Bronchial epithelial cell (primary cell): ENCODE results near the gene TBC1D7. TPM values are rescaled to one million over a fixed set of nuclear protein-coding genes. Genes with fewer than 3 reads are reported as not detected.
"Not testable (repeated sequence)": the region's sequence is repeated elsewhere in the genome, so short reads cannot be mapped to it uniquely, and the experiment has no call there.

Experiments used
- DNase-seq: peaks from one replicate; pipeline ENCODE4 v3.0.0-alpha.2; 2010; ENCODE audit warnings: low read depth
- FAIRE-seq: peaks from 2 replicates; lab custom pipeline; 2011; peaks lifted over from hg19 to GRCh38; lab: Jason Lieb, UNC
- H3K27me3 ChIP-seq: 2 replicates; pipeline ENCODE4 v1.5.1; 2011; ENCODE audit warnings: low read length; ENCODE audit not compliant: control insufficient read depth, insufficient read depth
- H3K36me3 ChIP-seq: 2 replicates; pipeline ENCODE4 v1.5.1; 2011; ENCODE audit warnings: low read length; ENCODE audit not compliant: control insufficient read depth, insufficient read depth
- H3K4me3 ChIP-seq: 2 replicates; pipeline ENCODE4 v1.5.1; 2011; ENCODE audit warnings: mild to moderate bottlenecking, low read depth, low read length, control low read depth
- total RNA-seq: library from RNA; depleted of rRNA; stranded (reverse); fragments of >200 nt; gene quantifications from 2 replicates; pipeline ENCODE4 v1.2.1, GENCODE V29; 2014
- TF ChIP-seq, protein P1 (sequence below): IDR thresholded peaks from 2 replicates; pipeline ENCODE4 v1.5.1; 2011; ENCODE audit warnings: mild to moderate bottlenecking, moderate library complexity, low read length, control low read depth, inconsistent platforms; ENCODE audit not compliant: insufficient read depth, severe bottlenecking

Gene TBC1D7
- total RNA-seq, 1 donor from 2014 or later, result 44.5 TPM

DNA sequence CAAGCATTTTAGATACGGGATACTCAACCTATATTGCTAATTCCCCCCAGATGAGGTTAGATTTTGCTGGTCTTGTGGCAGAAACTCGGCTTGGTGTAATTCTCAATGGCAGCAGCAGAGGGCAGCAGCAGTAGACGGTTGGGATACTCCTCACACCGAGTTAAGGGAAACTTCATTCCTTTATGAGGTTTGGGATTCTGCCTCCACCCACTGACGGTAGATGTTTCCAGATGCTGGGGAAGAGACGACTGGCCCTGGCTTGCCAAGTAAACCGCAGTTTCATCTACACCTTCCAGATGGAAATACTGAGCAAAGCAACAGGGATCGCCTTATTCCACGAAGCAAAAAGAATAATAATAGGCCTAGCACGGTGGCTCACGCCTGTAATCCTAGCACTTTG is 8.2 kb upstream of the TBC1D7 start:
- FAIRE-seq (peak; percentile 50), DNase-seq (peak; percentile 88)
- no peak overlapping the region for H3K4me3 ChIP-seq
- TF ChIP-seq, protein P1, sequence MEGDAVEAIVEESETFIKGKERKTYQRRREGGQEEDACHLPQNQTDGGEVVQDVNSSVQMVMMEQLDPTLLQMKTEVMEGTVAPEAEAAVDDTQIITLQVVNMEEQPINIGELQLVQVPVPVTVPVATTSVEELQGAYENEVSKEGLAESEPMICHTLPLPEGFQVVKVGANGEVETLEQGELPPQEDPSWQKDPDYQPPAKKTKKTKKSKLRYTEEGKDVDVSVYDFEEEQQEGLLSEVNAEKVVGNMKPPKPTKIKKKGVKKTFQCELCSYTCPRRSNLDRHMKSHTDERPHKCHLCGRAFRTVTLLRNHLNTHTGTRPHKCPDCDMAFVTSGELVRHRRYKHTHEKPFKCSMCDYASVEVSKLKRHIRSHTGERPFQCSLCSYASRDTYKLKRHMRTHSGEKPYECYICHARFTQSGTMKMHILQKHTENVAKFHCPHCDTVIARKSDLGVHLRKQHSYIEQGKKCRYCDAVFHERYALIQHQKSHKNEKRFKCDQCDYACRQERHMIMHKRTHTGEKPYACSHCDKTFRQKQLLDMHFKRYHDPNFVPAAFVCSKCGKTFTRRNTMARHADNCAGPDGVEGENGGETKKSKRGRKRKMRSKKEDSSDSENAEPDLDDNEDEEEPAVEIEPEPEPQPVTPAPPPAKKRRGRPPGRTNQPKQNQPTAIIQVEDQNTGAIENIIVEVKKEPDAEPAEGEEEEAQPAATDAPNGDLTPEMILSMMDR, result peak; percentile 82
- H3K36me3 ChIP-seq, result no peaks in the 10 kb centered on the region
- H3K27me3 ChIP-seq, result no peaks in the 10 kb centered on the region

DNA sequence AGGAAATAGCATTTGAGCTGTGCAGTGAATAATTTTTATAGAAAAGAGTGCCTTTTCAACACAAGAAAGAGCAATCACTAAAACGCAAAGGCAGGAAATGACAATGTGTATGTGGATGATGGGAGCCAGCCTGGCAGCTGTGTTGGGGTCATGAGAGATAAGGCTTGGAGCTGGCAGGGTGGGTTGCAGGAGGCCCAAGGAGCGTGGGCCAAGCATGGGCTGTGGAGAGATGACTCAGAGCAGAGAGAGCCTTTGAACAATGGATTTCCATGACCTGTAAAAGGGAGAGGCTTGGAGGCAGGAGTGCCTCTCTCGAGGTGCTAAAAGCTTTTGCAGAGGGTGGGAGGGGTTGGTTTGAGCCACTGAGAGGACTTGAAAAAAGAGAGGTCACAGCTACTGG is 6.6 kb upstream of the TBC1D7 start:
- FAIRE-seq (no peak), DNase-seq (peak; percentile 42)
- H3K27me3 ChIP-seq, result no peaks in the 10 kb centered on the region
- no peak overlapping the region for H3K4me3 ChIP-seq
- TF ChIP-seq, protein P1, result no peak
- H3K36me3 ChIP-seq, result no peaks in the 10 kb centered on the region

DNA sequence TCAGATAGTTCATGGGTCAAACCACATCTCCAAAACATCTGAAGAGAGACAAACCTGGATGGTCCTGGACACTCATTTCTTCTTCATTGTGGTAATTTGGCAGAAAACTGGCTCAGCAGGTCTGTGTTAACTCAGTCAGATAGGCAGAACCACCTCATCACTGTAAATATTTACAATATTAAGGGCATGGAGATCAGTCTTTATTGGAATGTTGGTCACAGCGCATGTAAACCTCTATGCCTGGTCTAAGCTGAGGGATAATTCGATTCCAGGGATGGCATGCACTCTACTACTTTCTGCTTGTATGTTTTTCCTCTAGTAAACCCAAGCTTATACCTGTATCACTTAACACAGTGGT is 4.0 kb upstream of the TBC1D7 start:
- no peak for DNase-seq
- FAIRE-seq, result no peak
- Histone ChIP-seq H3K36me3 (no peaks in the 10 kb centered on the region), H3K4me3 (no peak overlapping the region), H3K27me3 (no peaks in the 10 kb centered on the region)
- TF ChIP-seq, protein P1, result no peak

DNA sequence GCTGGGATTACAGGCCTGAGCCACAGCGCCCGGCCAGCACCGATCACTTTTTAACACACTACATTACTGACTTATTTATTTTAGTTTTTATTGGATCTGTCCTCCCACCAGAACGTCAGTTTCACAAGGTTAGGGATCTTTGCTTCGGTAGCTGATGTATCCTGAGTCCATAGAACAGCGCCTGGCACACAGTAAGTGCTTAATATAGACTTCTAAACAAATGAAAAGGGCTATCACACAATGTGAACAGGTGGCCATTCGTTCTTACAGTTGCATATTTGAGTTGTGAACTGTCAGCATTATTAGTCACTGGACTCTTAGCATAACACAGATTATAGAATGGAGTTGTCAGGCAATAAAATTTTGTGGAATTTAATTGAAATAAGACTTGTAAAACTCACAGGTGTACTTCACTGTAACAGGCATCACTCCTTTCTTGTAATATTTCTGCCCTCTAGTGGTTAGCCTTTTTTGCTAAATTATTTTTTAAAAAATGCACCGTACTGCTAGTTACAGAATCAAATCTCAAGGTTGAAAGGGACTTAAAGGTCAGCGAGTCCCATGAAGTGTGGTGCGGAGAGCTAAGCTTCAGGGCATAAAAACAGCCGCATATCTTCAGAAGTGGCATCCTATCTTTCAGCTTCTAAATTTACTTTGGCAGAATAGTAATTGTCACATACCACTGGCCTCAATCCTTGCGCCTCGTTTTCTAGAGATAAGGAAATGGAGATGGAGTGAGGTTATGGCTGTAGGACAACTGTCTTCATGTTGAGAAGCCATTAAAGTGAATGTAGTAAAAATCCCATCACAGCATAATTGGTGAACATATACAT is 3.4 kb upstream of the TBC1D7 start:
- DNase-seq (peak; percentile 50), FAIRE-seq (no peak)
- Histone ChIP-seq H3K4me3 (no peak overlapping the region), H3K27me3 (no peaks in the 10 kb centered on the region), H3K36me3 (no peaks in the 10 kb centered on the region)
- TF ChIP-seq, protein P1, result peak; percentile 37

DNA sequence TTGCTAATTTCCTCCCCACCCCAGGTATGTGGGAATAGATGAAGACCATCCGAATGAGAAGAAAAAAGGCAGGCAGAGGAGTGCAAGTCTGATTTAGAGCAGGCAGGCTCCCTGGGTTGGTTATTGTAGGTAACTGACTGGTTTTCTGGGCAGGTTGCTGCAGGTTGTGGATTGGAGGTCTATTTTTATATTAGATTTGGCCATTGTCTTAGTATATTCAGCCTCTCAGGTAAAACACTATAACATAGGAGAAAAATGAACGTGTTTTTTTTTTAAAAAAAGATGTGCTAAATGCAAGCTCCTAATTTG is 492 bp upstream of the TBC1D7 start:
- Histone ChIP-seq H3K4me3 (peak overlapping the region; percentile 60), H3K36me3 (no peaks in the 10 kb centered on the region), H3K27me3 (no peaks in the 10 kb centered on the region)
- TF ChIP-seq, protein P1, result no peak
- DNase-seq (no peak), FAIRE-seq (no peak)

DNA sequence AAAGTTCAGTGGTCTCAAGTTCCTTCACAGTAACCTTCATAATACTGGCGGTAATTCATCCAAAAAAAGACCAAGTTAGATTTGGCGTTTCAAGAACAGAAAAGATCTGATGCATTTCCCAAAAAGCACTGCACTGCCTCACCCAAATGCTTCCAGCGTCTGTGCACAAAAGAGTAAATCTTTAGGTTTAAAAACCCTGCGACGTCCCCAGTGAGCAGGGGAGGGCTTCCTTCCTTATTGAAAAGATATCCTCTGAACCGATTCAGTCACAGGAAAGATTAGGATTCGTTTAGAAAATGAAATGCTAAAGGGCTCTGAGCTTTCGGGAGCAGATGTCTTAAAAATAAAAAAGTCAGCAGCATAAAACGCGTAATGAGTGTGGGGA is 654 bp downstream of the TBC1D7 start:
- no peak for FAIRE-seq
- Histone ChIP-seq H3K36me3 (no peaks in the 10 kb centered on the region), H3K27me3 (no peaks in the 10 kb centered on the region), H3K4me3 (peak overlapping the region; percentile 60)
- peak; percentile 15 for DNase-seq
- TF ChIP-seq, protein P1, result no peak

DNA sequence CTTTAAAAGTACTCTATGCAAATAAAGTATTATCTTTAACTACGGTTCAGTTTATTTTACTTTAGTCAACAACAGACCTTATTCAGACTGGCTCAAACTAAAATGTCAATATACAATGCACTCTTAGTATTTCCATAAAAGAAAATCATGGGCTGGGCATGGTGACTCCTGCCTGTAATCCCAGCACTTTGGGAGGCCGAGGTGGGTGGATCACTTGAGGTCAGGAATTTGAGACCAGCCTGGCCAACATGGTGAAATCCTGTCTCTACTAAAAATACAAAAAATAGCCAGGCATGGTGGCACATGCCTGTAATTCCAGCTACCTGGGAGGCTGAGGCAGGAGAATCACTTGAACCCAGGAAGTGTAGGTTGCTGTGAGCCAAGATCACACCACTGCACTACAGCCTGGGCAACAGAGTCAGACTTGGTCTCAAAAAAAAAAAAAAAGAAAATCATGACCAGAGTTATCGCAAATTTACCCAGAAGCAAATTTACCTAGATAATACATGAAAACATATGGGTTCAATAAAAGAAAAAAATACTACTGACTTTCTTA is 2.2 kb downstream of the TBC1D7 start:
- not testable (repeated sequence) for H3K36me3 ChIP-seq, FAIRE-seq, DNase-seq, H3K4me3 ChIP-seq, H3K27me3 ChIP-seq
